ENCODE results near the gene OLFM3. TPM values are rescaled to one million over a fixed set of nuclear protein-coding genes. Genes with fewer than 3 reads are reported as not detected.

OLFM3 gene
- total RNA-seq, 2 experiments from 2014 or later = not detected

- H3K27ac Mint-ChIP-seq = no peak overlapping the region
- peaks cover 3% of the 10 kb centered on the region for H3K9me3 Mint-ChIP-seq
- H3K36me3 Mint-ChIP-seq (ENCODE audit: low read depth) = no peaks in the 10 kb centered on the region
- H3K27me3 Mint-ChIP-seq = peaks cover 2% of the 10 kb centered on the region
- DNase-seq (no peak), ATAC-seq (no peak)
- TF ChIP-seq, protein P1, sequence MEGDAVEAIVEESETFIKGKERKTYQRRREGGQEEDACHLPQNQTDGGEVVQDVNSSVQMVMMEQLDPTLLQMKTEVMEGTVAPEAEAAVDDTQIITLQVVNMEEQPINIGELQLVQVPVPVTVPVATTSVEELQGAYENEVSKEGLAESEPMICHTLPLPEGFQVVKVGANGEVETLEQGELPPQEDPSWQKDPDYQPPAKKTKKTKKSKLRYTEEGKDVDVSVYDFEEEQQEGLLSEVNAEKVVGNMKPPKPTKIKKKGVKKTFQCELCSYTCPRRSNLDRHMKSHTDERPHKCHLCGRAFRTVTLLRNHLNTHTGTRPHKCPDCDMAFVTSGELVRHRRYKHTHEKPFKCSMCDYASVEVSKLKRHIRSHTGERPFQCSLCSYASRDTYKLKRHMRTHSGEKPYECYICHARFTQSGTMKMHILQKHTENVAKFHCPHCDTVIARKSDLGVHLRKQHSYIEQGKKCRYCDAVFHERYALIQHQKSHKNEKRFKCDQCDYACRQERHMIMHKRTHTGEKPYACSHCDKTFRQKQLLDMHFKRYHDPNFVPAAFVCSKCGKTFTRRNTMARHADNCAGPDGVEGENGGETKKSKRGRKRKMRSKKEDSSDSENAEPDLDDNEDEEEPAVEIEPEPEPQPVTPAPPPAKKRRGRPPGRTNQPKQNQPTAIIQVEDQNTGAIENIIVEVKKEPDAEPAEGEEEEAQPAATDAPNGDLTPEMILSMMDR (IDR thresholded peaks at IDR 0.05) = no peak
- POLR2A ChIA-PET = no interaction called here
- H3K4me3 Mint-ChIP-seq = no peak overlapping the region
- no peaks in the 10 kb centered on the region for H3K4me1 Mint-ChIP-seq (ENCODE audit: low read depth)
- intact Hi-C loops (cut with micrococcal nuclease) = no loop called here
- CTCF ChIA-PET = no interaction called here
Measured at GRCh38 chr1:102002057-102002456, 5.3 kb upstream of the OLFM3 start.

DNA sequence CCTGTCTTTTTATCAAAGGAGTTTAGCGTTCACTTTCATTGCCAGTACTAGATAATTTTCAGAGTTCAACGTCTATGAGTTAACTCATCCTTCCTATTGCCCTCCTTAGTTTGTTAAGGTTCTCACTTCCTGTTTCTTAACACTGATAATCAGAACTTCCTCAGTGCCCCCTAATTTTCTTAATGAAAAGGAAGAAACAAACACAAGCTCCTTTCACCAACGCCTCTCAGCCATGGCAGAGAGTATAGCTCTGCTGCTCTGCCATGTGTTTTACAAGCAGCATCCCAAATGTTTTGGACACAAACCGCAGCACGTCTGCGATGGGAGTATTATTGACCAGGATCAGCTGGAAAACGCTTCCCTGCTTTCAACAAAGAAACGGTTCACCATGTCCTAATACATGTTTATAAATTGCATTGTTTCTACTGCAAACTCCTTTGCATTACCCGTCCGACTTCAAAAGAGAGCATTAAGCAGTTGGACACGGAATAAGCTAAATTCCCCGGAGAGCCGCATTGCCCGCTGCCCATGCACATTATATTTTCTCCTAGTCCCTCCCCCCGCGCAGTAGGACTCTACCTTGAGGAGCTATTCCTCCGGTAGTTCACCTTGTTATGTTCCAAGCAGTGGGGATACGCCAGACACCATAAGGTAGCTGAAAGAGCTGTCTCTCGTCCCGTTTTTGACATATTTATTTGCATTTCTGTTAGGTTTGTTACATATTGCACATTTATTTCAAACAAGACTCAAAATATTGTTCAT, 561 bp downstream of the OLFM3 start:
- ATAC-seq (no peak), DNase-seq (no peak)
- H3K9me3 Mint-ChIP-seq = no peaks in the 10 kb centered on the region
- ChIA-PET POLR2A (interaction anchor here (0.6 to 0.7 kb wide), 2 partner anchors 10 to 12 kb away, joined by 3 to 4 read pairs; no protein-coding TSS in a partner anchor), CTCF (no interaction called here)
- TF ChIP-seq, protein P1 (IDR thresholded peaks at IDR 0.05) = no peak
- no peaks in the 10 kb centered on the region for H3K4me1 Mint-ChIP-seq (ENCODE audit: low read depth)
- no peak overlapping the region for H3K27ac Mint-ChIP-seq
- H3K36me3 Mint-ChIP-seq (ENCODE audit: low read depth) = no peaks in the 10 kb centered on the region
- intact Hi-C loops (cut with micrococcal nuclease) = no loop called here
- H3K27me3 Mint-ChIP-seq = peaks cover 17% of the 10 kb centered on the region
- no peak overlapping the region for H3K4me3 Mint-ChIP-seq

DNA sequence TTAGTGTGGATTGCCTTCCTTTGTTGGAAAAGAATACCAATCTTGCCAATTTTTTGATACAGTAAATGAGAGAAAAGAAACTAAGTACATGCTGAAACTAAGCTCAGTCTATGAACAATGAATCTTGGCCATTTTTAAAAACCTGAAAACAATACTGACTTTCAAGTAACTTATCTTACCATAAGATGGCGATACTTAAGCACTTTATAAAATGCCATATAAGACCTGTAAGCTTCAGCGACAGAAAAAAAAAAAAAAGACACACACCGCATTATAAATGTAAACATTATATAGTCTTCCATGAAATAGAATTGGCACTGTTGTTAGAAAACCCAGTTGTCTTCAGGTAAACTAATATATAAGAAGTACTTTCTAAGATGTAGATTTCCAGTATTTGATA, 3.0 kb downstream of the OLFM3 start:
- DNase-seq (no peak), ATAC-seq (no peak)
- H3K27me3 Mint-ChIP-seq = peaks cover 21% of the 10 kb centered on the region
- H3K36me3 Mint-ChIP-seq (ENCODE audit: low read depth) = no peaks in the 10 kb centered on the region
- no peak overlapping the region for H3K4me3 Mint-ChIP-seq
- TF ChIP-seq, protein P1 (IDR thresholded peaks at IDR 0.05) = no peak
- CTCF ChIA-PET = no interaction called here
- no peak overlapping the region for H3K27ac Mint-ChIP-seq
- intact Hi-C loops (cut with micrococcal nuclease) = no loop called here
- H3K9me3 Mint-ChIP-seq = no peaks in the 10 kb centered on the region
- H3K4me1 Mint-ChIP-seq (ENCODE audit: low read depth) = no peaks in the 10 kb centered on the region
- POLR2A ChIA-PET = no interaction called here

DNA sequence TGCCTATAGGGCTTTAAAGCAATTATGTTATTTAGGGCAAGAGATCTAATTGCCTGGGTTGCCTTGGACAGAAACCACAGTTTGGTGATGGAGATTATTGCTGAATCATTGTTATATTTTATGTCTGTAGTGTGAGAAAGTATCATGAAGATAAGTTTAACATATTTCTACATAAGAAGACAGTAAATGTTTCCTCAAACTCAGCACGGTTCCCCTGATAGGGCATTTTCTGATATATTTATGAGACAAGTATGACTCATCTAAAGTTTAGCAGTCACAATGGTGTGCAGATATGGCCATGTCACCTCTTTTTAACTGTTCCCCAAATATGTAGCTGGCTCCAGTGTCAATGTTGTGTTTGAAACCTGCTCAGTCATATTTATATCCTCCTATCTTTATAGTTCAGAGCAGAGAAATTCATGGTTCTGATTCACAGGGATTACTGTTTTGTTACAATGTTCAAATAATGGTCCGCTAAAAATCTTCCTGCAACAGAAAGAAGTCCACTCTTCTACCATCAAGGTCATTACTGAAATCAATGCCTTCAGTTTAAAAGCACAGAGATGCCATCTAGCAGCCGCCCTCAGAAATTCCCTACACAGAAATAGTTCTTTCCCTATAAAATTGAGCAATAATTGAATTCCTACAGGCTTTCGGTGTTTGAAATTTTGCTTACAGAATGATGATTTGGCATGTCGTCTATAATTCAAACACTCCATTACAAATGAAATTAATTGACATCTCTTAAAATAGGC, 3.7 kb downstream of the OLFM3 start:
- POLR2A ChIA-PET = no interaction called here
- ATAC-seq (no peak), DNase-seq (no peak)
- Mint-ChIP-seq H3K4me1 (ENCODE audit: low read depth) (no peaks in the 10 kb centered on the region), H3K27me3 (peaks cover 21% of the 10 kb centered on the region), H3K4me3 (no peak overlapping the region), H3K36me3 (ENCODE audit: low read depth) (no peaks in the 10 kb centered on the region), H3K9me3 (no peaks in the 10 kb centered on the region), H3K27ac (no peak overlapping the region)
- CTCF ChIA-PET = no interaction called here
- intact Hi-C loops (cut with micrococcal nuclease) = no loop called here
- TF ChIP-seq, protein P1 (IDR thresholded peaks at IDR 0.05) = no peak

GRCh38 chr1:101980974-101981373, 15.8 kb downstream of the OLFM3 start:
- no peak for ATAC-seq
- Mint-ChIP-seq H3K27ac (no peak overlapping the region), H3K36me3 (ENCODE audit: low read depth) (no peaks in the 10 kb centered on the region), H3K4me1 (ENCODE audit: low read depth) (no peaks in the 10 kb centered on the region), H3K27me3 (no peaks in the 10 kb centered on the region), H3K4me3 (no peak overlapping the region), H3K9me3 (no peaks in the 10 kb centered on the region)
- TF ChIP-seq, protein P1 (IDR thresholded peaks at IDR 0.05) = no peak
- POLR2A ChIA-PET = no interaction called here
- intact Hi-C loops (cut with micrococcal nuclease) = no loop called here
- no peak for DNase-seq
- CTCF ChIA-PET = no interaction called here

Measured in activated CD8-positive, alpha-beta T cell treated with anti-CD3 and anti-CD28 coated beads for 36 hours (primary cell).